Gastroesophageal sphincter (tissue), 3 donors: ENCODE results near the gene TMIE.

Experiments
- EP300 ChIP-seq: sonication (generic); formaldehyde crosslinking; IDR thresholded peaks from one replicate; pipeline ENCODE4 v1.6.1; 2017; ENCODE audit warnings: antibody characterized with exemption, mild to moderate bottlenecking
- POLR2A ChIP-seq, 2 donors: fragments of 450-650 bp; IDR thresholded peaks; one replicate each; pipeline ENCODE4 v1.6.1; 2017; ENCODE audit warnings: antibody characterized with exemption in 2 of 2, mild to moderate bottlenecking in 2 of 2, moderate library complexity in 1 of 2
- TF ChIP-seq, protein P1 (sequence below), 4 experiments: fragments of 200-600 bp in 2 of 4; fragments of 450-650 bp in 2 of 4; sonication (generic) in 1 of 4; IDR thresholded peaks; one replicate each; pipeline ENCODE4 v1.5.1; 2017 to 2019; ENCODE audit warnings: antibody characterized with exemption in 4 of 4, mild to moderate bottlenecking in 2 of 4, moderate library complexity in 2 of 4

- TF ChIP-seq, protein P1, sequence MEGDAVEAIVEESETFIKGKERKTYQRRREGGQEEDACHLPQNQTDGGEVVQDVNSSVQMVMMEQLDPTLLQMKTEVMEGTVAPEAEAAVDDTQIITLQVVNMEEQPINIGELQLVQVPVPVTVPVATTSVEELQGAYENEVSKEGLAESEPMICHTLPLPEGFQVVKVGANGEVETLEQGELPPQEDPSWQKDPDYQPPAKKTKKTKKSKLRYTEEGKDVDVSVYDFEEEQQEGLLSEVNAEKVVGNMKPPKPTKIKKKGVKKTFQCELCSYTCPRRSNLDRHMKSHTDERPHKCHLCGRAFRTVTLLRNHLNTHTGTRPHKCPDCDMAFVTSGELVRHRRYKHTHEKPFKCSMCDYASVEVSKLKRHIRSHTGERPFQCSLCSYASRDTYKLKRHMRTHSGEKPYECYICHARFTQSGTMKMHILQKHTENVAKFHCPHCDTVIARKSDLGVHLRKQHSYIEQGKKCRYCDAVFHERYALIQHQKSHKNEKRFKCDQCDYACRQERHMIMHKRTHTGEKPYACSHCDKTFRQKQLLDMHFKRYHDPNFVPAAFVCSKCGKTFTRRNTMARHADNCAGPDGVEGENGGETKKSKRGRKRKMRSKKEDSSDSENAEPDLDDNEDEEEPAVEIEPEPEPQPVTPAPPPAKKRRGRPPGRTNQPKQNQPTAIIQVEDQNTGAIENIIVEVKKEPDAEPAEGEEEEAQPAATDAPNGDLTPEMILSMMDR (IDR thresholded peaks at IDR 0.05): no peak
- TF ChIP-seq EP300 (no peak), POLR2A (IDR thresholded peaks at IDR 0.05) (no peak)
These were observed 5.8 kb downstream of the TMIE start for GRCh38 chr3:46706771-46707582.
